Activated naive CD8-positive, alpha-beta T cell treated with anti-CD3 and anti-CD28 coated beads for 36 hours (primary cell): ENCODE data around the gene GJB4. TPM values are rescaled to one million over a fixed set of nuclear protein-coding genes. Genes with fewer than 3 reads are reported as not detected.

Source experiments
- DNase-seq: peaks from one replicate; pipeline ENCODE4 v3.0.0; 2021
- H3K27ac Mint-ChIP-seq: one replicate; pipeline ENCODE4 v1.8.0; 2022; ENCODE audit warnings: mild to moderate bottlenecking, moderate library complexity, mixed read lengths
- H3K27me3 Mint-ChIP-seq: one replicate; pipeline ENCODE4 v1.8.0; 2022; ENCODE audit warnings: mild to moderate bottlenecking, mixed read lengths
- H3K36me3 Mint-ChIP-seq: one replicate; pipeline ENCODE4 v1.8.0; 2021; ENCODE audit warnings: mild to moderate bottlenecking, mixed read lengths
- H3K4me1 Mint-ChIP-seq: one replicate; pipeline ENCODE4 v1.8.0; 2021; ENCODE audit warnings: mixed read lengths
- H3K4me3 Mint-ChIP-seq: one replicate; pipeline ENCODE4 v1.8.0; 2022; ENCODE audit warnings: mild to moderate bottlenecking, moderate library complexity, mixed read lengths
- H3K9me3 Mint-ChIP-seq: one replicate; pipeline ENCODE4 v1.8.0; 2022; ENCODE audit warnings: mixed read lengths
- total RNA-seq, 2 experiments: library from RNA; stranded (reverse); gene quantifications; one replicate each; pipeline ENCODE4 v1.2.3, GENCODE V29; 2021

GJB4 gene
- total RNA-seq, 2 experiments from 2014 or later, result not detected

DNA sequence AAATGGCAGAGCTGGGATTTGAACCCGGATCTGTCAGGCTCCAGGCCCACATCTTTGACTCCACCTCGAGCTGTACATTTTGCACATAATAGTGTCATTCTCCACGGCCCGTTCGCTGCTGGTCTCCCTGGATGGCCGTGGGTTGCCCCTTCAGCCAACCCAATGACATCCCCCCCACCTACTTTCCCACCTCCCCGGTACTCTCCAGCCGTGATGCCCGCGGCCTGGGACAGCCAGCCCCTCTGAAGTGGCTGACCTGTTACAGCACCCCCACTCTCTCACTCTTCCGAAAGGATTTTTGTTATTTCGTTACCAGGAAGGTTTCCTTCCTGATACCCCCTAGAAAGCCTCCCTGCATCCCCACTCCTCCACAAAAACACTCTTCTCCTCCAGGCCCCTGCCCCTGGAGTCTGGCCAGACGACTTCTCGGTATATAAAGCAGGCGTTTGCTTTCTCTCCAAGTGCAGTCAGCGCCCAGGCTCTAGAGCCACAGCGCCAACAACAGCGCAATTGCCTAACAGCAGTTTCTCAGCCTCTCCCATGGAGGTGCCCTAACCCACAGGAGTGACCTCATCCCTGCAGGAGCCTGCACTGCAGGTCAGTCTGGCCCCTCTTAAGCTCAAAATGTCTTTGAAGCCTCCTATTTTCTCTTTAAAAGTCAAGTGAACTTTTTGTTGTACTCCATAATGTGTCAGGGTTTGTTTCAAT, 19.2 kb upstream of the GJB4 start:
- Mint-ChIP-seq H3K9me3 (no peaks in the 10 kb centered on the region), H3K36me3 (no peaks in the 10 kb centered on the region), H3K27me3 (peaks cover 17% of the 10 kb centered on the region), H3K4me1 (no peaks in the 10 kb centered on the region), H3K27ac (no peak overlapping the region), H3K4me3 (no peak overlapping the region)
- DNase-seq, result no peak

DNA sequence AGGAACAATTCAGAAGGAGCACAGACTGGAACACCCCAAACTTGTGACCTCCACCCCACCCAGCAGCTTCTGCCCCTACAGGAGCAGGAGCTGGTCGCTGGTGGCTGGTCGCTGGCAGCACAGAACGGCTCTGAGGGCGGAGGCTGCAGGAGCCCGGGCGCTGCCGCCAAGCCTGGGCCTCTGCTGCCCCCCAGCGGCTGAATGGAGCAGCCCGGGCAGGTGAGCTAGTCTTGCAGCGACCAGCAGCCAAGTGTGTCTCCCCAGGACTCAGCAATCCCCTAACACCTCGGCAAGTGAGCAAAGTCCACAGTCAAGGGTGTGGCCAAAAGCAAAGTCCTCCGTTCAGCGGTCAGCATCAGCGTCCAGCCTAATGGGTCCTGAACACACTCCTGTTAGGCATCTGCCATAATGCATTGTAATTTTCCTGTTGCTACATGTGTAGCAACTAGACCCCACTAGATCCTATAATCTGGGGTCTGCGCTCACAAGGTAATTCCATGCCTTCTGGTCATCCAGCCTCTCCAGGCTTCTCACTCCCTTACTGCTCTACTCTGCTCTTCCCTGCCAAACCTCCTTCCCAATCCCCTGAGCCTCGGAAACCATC, 16.8 kb upstream of the GJB4 start:
- H3K27ac Mint-ChIP-seq, result no peak overlapping the region
- no peak overlapping the region for H3K4me3 Mint-ChIP-seq
- H3K4me1 Mint-ChIP-seq, result no peaks in the 10 kb centered on the region
- no peaks in the 10 kb centered on the region for H3K9me3 Mint-ChIP-seq
- peak; percentile 83 for DNase-seq
- peaks cover 10% of the 10 kb centered on the region for H3K27me3 Mint-ChIP-seq
- H3K36me3 Mint-ChIP-seq, result no peaks in the 10 kb centered on the region

DNA sequence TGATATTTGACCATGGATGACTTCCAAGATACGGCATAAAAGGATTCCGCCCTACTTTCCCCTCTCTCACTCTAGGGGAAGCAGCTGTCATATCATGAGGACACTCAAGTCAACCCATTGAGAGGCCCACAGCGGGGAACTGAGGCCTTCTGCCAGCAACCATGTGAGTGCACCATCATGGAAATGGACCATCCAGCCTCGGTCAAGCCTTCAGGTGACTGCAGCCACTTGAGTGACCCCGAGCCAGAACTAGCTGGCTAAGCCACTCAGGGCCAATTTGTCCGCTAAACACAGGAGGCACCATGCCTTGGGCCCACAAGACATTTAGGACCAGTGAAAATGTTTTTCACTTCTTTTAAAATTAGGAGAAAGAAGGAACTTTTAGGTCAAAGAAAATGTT, 15.8 kb upstream of the GJB4 start:
- Mint-ChIP-seq H3K4me1 (no peaks in the 10 kb centered on the region), H3K27me3 (peaks cover 15% of the 10 kb centered on the region), H3K9me3 (no peaks in the 10 kb centered on the region), H3K27ac (no peak overlapping the region), H3K4me3 (no peak overlapping the region), H3K36me3 (no peaks in the 10 kb centered on the region)
- DNase-seq, result no peak

DNA sequence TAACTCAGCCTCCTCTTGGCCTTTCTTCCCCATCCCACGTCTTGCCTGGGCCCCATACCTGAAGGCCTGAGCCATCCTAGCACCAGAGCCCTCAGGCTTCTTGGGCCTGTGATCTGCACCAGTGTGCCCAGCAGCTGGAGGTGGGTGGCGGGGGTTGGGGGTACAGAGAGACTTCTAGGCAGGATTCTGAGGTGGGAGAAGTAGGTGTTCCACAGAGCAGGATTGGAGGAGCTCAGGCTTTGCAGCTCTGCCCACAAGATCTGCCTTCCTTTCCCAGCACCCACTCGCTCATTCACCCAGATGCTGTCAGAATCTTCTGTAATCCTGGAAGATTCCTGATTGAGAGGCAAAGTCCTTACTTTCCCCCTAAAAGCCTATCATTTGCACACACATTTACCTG, 14.7 kb upstream of the GJB4 start:
- Mint-ChIP-seq H3K27ac (no peak overlapping the region), H3K27me3 (peaks cover 15% of the 10 kb centered on the region), H3K4me3 (no peak overlapping the region), H3K9me3 (no peaks in the 10 kb centered on the region), H3K4me1 (no peaks in the 10 kb centered on the region), H3K36me3 (no peaks in the 10 kb centered on the region)
- DNase-seq, result no peak

DNA sequence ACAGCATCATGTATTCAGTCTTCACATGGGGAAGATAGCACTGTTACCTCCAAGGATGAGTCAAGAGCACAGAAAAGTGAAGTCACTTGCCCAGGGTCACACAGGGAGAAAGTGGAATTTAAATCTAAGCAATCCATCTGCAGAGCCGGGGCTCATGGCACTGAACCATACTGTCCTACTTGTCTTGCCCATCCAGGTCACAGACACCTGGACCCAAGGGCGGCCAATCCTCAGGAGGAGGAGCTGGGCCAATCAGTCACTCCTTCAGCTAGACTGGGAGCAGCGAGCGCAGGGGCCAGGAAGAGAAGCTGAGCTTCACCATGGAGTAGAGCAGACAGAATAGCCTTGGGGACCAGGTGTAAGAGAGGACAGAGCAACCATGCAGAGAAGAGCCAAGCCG, 13.9 kb upstream of the GJB4 start:
- no peak for DNase-seq
- no peak overlapping the region for H3K4me3 Mint-ChIP-seq
- H3K4me1 Mint-ChIP-seq, result no peaks in the 10 kb centered on the region
- H3K27ac Mint-ChIP-seq, result no peak overlapping the region
- peaks cover 15% of the 10 kb centered on the region for H3K27me3 Mint-ChIP-seq
- H3K36me3 Mint-ChIP-seq, result no peaks in the 10 kb centered on the region
- no peaks in the 10 kb centered on the region for H3K9me3 Mint-ChIP-seq

DNA sequence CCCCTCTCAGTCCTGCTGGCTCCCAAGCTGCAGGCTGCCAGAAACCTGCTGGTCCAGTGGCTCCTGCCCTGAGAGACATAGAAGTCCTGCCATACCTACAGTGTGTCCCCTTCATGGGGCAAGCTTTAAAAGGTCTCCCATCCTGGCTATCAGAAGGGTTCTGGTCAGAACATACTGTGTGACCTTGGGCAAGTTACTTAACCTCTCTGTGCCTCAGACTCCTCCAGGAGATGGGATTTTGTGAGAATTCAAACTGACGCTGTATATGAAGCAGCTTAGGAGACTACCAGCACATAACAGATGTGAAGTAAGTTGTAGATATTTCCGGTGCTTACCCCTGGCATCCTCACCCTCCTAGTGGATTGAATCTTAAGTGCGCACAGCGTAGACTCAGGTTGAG, 13.4 kb upstream of the GJB4 start:
- no peaks in the 10 kb centered on the region for H3K36me3 Mint-ChIP-seq
- H3K27me3 Mint-ChIP-seq, result peaks cover 15% of the 10 kb centered on the region
- no peak for DNase-seq
- H3K9me3 Mint-ChIP-seq, result no peaks in the 10 kb centered on the region
- no peak overlapping the region for H3K27ac Mint-ChIP-seq
- no peaks in the 10 kb centered on the region for H3K4me1 Mint-ChIP-seq
- H3K4me3 Mint-ChIP-seq, result no peak overlapping the region

DNA sequence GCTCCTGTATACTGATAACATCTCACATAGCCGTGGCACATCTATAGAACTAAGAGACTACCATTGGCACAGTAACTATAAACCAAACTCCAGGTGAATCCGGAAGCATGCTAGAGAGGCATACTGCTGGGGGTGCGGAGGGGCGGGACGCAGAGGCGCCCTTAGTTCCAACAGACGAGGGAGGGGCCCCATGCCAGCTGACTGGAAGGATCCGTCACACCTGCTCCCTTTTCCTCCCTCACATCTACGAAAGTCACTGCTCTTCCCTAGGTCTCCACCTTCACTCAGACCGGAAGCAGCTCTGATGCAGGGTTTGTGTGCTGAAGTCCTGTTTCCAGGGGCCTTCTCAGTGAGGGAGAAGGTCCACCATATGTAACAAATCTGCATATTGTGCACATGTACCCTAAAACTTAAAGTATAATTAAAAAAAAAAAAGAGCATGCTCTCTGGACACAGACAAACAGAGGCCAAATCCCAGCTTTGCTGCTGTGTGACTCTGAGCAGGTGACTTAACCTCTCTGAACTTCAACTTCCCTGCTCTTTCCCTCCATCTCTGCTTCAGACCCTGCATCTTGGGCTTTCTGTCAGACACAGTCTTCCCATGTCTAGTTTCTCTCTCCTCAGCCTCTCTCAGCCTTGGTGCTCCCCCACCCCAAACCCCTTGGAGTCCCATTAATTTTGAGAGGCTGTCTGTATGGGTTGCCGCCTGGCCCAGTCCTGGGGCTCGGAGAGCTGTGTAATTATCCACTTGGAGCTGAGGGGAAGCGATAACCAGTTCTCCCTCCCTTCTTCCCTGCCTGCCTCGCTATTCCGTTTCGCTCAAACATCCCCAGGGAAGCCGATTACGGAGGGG, 12.5 kb upstream of the GJB4 start:
- Mint-ChIP-seq H3K9me3 (no peaks in the 10 kb centered on the region), H3K27ac (no peak overlapping the region), H3K4me3 (no peak overlapping the region), H3K4me1 (no peaks in the 10 kb centered on the region), H3K27me3 (peaks cover 15% of the 10 kb centered on the region), H3K36me3 (no peaks in the 10 kb centered on the region)
- no peak for DNase-seq

DNA sequence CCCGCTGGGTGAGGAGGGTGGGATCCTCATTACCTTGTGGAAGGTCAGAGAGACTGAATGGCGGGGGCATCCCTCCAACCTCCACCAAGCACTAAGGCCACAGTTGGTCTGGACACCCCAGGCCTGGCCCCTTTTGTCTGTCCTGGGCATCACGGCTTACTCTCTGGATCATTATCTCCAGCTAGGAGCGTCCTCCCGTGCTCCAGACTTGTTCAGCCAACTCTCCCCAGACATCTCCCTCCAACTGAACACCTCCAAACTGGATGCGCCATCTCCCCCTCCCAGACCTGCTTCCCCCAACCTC, 11.9 kb upstream of the GJB4 start:
- H3K36me3 Mint-ChIP-seq, result no peaks in the 10 kb centered on the region
- H3K9me3 Mint-ChIP-seq, result no peaks in the 10 kb centered on the region
- H3K4me3 Mint-ChIP-seq, result no peak overlapping the region
- no peak for DNase-seq
- no peak overlapping the region for H3K27ac Mint-ChIP-seq
- peaks cover 11% of the 10 kb centered on the region for H3K27me3 Mint-ChIP-seq
- no peaks in the 10 kb centered on the region for H3K4me1 Mint-ChIP-seq

DNA sequence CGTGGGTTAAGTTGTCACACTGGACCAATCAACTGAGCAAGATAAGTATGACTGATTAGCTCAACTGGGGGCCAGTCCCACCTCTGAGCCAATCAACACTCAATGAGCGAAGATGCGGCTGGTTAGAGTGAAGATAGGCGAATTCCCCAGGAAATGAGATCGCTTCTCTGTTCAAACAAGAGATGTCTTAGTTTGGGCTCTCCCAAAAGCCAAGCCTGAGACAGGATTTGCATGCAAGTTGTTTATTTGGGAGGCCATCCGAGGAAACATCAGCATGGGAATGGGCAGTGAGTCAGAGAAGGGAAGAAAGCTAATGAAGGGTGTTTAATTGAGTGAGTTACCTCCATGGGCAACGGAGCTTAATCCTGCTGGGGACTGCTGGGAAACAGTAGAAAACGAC, 9.5 kb upstream of the GJB4 start:
- no peak overlapping the region for H3K27ac Mint-ChIP-seq
- peaks cover 6% of the 10 kb centered on the region for H3K27me3 Mint-ChIP-seq
- no peaks in the 10 kb centered on the region for H3K4me1 Mint-ChIP-seq
- DNase-seq, result no peak
- H3K36me3 Mint-ChIP-seq, result no peaks in the 10 kb centered on the region
- no peak overlapping the region for H3K4me3 Mint-ChIP-seq
- H3K9me3 Mint-ChIP-seq, result no peaks in the 10 kb centered on the region

DNA sequence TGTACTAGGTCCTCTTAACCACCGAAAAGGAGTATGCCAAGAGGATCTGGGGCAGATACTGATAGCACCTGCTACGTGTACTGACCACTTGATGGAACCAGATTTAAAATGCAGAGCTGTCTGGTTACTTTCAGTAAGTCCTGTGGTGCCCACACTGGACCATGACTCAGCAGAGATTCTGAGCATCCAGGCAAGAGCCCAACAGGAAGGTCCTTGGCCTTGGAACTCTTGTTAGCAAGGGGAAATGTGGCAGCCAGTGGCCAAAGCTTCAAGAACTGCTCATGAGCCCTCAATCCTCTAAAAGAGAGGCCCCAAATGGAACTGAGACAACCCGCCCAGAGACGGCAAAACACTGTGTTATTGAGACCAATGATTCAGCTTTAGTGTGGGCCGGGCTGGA, 8.9 kb upstream of the GJB4 start:
- H3K36me3 Mint-ChIP-seq, result no peaks in the 10 kb centered on the region

DNA sequence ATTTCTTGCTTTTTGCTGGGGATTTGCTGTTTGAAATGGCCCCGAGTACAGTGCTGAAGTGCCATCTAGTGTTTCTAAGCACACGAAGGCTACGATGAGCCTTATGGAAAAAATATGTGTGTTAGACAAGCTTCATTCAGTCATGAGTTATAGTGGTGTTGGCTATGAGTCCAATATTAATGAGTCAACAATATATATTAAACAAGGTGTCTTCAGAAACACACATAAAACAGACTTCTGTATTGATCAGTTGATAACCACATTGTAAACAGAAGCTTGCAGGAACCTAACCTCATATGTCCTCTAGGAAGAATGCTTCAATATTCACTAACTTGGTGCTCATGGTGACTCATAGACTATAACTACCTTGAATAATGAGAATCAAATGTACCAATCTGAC, 6.4 kb upstream of the GJB4 start:
- no peak overlapping the region for H3K4me3 Mint-ChIP-seq
- peaks cover 1% of the 10 kb centered on the region for H3K27me3 Mint-ChIP-seq
- H3K36me3 Mint-ChIP-seq, result no peaks in the 10 kb centered on the region
- no peaks in the 10 kb centered on the region for H3K4me1 Mint-ChIP-seq
- DNase-seq, result no peak
- H3K9me3 Mint-ChIP-seq, result no peaks in the 10 kb centered on the region
- no peak overlapping the region for H3K27ac Mint-ChIP-seq

More for the DNA sequence above, 8.9 kb upstream of the GJB4 start:
- no peaks in the 10 kb centered on the region for H3K4me1 Mint-ChIP-seq
- H3K27ac Mint-ChIP-seq, result no peak overlapping the region
- H3K9me3 Mint-ChIP-seq, result no peaks in the 10 kb centered on the region
- H3K27me3 Mint-ChIP-seq, result peaks cover 6% of the 10 kb centered on the region
- no peak overlapping the region for H3K4me3 Mint-ChIP-seq
- DNase-seq, result no peak

DNA sequence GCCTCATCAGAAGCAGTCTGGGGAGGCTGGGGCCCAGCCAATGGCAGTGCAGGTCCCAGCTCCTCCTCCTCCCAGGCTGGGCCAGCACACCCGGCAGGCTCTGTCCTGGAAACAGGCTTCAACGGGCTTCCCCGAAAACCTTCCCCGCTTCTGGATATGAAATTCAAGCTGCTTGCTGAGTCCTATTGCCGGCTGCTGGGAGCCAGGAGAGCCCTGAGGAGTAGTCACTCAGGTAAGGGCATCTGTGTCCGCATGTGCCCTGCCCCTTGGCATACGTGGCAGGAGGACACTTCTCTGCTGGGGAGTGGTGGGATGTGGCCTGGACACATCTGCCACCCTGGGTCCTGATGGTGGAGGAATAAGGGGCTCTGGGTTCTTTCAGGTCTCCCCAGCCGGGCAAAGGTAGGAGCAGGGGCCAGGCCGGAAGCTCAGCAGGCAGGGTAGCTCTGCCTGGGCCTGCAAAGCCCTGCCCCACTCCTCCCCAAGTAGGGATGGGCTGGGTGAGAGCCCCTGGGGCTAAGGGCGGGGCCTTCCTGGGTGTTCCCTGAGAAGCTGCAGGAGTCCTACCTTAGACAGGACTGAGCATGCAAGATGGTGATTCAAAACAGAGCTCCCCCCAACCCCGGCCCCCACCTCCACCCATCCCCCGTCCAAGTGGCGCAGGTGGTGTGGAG, 4.4 kb upstream of the GJB4 start, which contains the start of gene GJB5:
Gene GJB5, plus strand, starts transcription at position 84 of the 674 bp plus-strand sequence. CDS start 2,284 bp downstream, outside the sequence.
- H3K36me3 Mint-ChIP-seq, result no peaks in the 10 kb centered on the region
- no peak within 1 kb of the TSS for H3K27ac Mint-ChIP-seq
- no peaks in the 10 kb centered on the region for H3K27me3 Mint-ChIP-seq
- DNase-seq, result no peak
- H3K4me1 Mint-ChIP-seq, result no peaks in the 10 kb centered on the region
- H3K4me3 Mint-ChIP-seq, result no peak within 1 kb of the TSS
- H3K9me3 Mint-ChIP-seq, result no peaks in the 10 kb centered on the region

DNA sequence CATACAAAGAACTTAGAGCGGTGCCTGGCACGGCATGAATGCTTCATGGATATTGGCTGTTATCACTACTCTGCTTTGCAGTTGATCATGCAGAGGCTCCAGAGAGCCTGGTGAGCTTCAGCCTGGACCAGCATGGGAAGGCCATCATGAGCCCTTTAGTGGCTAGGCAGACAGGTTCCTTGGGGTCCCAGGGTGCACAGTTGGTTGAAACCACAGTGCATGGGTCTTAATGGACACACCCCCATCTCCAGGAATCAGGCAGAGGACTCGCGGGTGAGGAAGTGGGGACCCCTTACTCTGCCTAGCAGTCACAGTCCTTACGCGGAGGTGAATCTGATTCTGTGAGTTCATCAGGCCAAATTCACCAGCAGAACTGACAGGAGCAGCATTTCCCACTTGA, 3.6 kb upstream of the GJB4 start:
- H3K36me3 Mint-ChIP-seq, result no peaks in the 10 kb centered on the region
- H3K27ac Mint-ChIP-seq, result no peak overlapping the region
- H3K4me3 Mint-ChIP-seq, result no peak overlapping the region
- no peaks in the 10 kb centered on the region for H3K9me3 Mint-ChIP-seq
- H3K27me3 Mint-ChIP-seq, result no peaks in the 10 kb centered on the region
- no peak for DNase-seq
- no peaks in the 10 kb centered on the region for H3K4me1 Mint-ChIP-seq

DNA sequence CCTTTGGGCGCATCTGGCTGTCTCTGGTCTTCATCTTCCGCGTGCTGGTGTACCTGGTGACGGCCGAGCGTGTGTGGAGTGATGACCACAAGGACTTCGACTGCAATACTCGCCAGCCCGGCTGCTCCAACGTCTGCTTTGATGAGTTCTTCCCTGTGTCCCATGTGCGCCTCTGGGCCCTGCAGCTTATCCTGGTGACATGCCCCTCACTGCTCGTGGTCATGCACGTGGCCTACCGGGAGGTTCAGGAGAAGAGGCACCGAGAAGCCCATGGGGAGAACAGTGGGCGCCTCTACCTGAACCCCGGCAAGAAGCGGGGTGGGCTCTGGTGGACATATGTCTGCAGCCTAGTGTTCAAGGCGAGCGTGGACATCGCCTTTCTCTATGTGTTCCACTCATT, 2.2 kb upstream of the GJB4 start:
- no peak overlapping the region for H3K27ac Mint-ChIP-seq
- H3K36me3 Mint-ChIP-seq, result no peaks in the 10 kb centered on the region
- no peaks in the 10 kb centered on the region for H3K27me3 Mint-ChIP-seq
- H3K9me3 Mint-ChIP-seq, result no peaks in the 10 kb centered on the region
- H3K4me3 Mint-ChIP-seq, result no peak overlapping the region
- no peak for DNase-seq
- H3K4me1 Mint-ChIP-seq, result no peaks in the 10 kb centered on the region

DNA sequence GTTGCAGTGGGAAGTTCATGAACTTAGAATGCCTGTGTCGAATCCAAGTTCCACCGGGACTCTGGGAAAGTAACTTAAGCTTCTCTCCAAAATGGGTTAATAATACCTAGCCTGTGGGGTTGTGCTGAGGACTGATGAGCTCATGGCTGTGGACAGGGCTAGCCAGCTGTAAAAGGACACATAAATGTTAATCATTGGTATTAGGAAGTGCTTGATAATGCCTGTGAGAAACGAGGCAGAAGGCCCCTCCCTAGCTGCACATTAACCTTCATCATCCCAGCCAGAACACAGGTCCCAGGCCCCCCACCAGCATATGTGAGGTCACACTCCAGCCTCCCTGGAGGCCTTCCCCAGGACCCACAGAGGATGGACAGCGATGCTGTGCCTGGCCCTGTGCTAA, 789 bp upstream of the GJB4 start:
- no peaks in the 10 kb centered on the region for H3K36me3 Mint-ChIP-seq
- no peak overlapping the region for H3K27ac Mint-ChIP-seq
- peaks cover 5% of the 10 kb centered on the region for H3K27me3 Mint-ChIP-seq
- no peaks in the 10 kb centered on the region for H3K9me3 Mint-ChIP-seq
- no peaks in the 10 kb centered on the region for H3K4me1 Mint-ChIP-seq
- DNase-seq, result no peak
- no peak overlapping the region for H3K4me3 Mint-ChIP-seq
